GM21390 (cell line): ENCODE measurements around the gene RPL23.

ENCODE experiments used
- ATAC-seq: cut with Tn5 transposase; IDR thresholded peaks from one replicate; pipeline ENCODE4 v1.9.1; 2021; ENCODE audit not compliant: unreplicated experiment

RPL23 gene

DNA sequence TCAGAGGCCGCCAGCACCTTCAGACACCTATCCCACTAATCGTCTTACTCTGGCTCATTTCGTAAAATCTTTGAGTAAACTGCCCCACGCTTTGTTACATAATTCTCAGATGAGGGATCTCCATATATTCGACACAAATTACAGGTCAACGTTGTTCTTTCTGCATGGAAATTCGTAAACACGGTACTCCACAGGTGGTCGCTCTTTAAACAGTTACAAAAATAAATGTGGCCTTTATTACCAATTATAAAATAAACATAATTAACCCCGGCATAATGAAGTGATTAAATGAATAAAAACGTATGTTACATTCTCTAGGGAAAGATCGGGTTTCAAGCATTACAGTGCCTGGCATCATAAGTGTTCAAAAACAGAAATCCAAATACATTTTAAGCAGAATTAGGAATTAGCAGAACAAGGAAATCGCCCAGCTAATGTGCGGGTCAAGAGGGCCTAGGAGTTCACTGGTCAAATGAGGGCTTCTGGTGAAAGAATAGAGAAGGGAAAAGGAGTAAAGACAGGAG, 53.2 kb downstream of the RPL23 start:
- no peak for ATAC-seq

DNA sequence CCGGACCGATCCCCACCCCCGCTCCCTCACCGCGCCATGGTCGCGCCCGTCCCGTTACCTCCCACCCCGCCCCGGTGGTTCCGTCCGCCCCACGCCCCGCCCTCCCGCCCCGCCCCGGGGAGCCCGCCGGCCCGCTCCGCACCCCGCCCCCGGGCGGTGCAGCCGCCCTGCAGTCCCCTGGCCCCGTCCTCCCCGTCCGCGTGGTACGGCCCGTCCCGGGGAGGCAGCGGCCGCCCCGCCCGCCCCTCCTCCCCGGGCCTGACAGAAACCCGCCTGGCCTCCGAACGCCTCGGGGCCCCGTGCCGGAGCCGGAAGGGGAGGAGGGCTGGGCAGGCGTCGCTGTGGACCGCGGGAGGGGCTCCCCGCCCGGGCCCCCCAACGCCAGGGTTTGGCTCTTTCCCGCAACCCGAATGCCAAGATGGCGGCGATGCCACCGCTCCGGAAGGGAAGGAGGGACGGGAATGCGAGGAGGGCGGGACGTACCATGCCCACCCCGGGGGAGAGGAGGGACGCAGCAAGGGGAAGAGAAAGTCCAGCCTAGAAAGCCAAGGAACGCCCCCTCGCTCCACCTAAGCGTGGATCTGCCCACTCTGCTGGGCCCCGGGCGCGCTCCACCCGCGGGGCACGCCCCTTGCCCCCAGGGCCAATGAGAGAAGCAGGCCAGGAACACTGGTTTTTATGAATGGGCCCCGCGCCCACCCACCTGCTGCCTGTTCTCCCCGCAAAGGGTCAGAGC, 53.9 kb downstream of the RPL23 start, which contains the start of gene PIP4K2B:
Gene PIP4K2B (minus strand): TSS at position 56 of the 736 bp plus-strand sequence. CDS start 132 bp downstream, outside the sequence.
- ATAC-seq, result peak; percentile 68

DNA sequence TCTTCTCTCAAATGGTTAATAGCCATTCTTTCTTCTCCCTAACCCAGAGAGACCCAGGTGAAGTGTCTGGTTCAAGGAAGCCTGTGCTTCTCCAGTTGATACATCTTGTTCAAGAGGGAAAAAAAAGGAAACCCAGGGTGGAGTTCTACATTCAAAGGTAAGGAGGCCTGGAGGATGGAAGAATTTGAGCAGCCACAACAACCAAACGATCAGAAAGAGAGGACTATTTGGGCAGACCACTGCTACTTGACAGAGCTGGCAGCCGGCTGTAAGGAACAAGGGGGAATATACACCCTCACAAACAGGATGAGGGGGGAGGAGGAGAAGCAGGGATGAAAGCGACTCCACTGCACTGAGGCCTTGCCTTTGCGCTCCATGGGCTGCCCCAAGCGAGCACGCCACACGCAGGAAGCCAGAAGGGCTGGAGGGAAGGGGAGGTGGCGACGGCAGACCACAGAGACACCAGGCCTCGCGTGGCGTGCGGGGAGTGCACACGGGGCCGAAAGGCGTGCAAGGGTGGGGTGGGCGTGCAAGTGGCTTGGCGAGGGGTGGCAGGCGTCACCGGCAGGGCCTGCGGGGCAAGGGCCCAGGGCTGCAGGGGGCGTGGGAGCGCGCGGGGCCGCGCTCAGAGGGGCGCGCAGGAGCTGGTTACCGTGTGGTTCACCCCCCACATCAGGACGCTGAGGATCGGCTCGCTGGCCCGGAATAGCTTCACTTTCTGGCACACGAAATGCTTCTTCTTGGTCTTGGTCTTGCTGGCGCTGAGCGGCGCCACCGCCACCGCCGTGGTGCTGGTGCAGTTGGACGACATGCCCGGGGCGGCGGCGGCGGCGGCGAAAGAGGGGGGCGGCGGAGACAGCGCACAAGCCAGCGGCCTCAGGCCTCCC, 54.7 kb downstream of the RPL23 start:
- peak; percentile 24 for ATAC-seq
